ENCODE data around the gene MLLT3. TPM values are rescaled to one million over a fixed set of nuclear protein-coding genes. Genes with fewer than 3 reads are reported as not detected.

The MLLT3 gene
- total and polyA plus RNA-seq, 2 of the 13 experiments (the other 11 are each of a cell fraction or from before 2014, with no cell fraction given), result 12.3 to 12.6 TPM

DNA sequence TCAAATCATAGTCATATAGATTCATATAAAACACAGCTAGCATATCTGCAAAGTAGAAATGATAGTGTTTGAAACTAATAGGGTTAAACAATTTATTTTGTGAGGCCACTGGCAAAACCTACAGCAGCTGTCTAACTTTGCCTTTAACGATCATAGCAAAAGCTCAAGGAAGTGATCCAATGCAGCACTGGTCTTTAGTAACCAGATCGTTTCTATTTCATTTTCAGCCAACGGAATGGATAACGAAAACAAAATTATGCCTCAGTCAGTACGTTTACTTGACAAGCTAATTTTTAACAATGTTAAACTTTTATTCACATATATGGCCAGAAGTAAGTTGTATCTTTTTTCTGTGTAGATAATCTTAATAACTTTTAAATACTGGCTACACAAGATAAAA lies 17.7 kb downstream of the MLLT3 start (continued):
- TF ChIP-seq ZBTB14 (CRISPR knock-in tag; IDR thresholded peaks at IDR 0.05) (no peak), ZNF337 (CRISPR knock-in tag; IDR thresholded peaks at IDR 0.05; ENCODE audit: borderline replicate concordance, low read depth) (no peak), ZNF780A (CRISPR knock-in tag; IDR thresholded peaks at IDR 0.05) (no peak), DNMT3B (CRISPR knock-in tag; conservative IDR thresholded peaks at IDR 0.05) (no peak), ETV6 (CRISPR knock-in tag; conservative IDR thresholded peaks at IDR 0.05) (no peak)

- CTCF ChIA-PET (ENCODE audit: low intra/inter-chr PET ratio, low total read pairs), result no interaction called here
- no peak for DNase-seq (ENCODE audit: low spot score)
- POLR2A ChIA-PET, result no interaction called here
- Histone ChIP-seq H4K20me1 (ENCODE audit: insufficient read depth, low read length) (no peaks in the 10 kb centered on the region), H3K27me3 (ENCODE audit: control insufficient read depth in 1 of 2, insufficient read depth in 2 of 2, low read length in 2 of 2) (no peaks in the 10 kb centered on the region), H3K36me3 (replicated peaks in 1 of 2; ENCODE audit: control insufficient read depth in 1 of 2, insufficient read depth in 2 of 2, low read length in 2 of 2) (no peaks in the 10 kb centered on the region), H3K4me2 (ENCODE audit: low read depth, low read length) (no peak overlapping the region), H3K27ac (ENCODE audit: extremely low read length, insufficient read depth, low read length) (no peak overlapping the region), H3K4me3 (replicated peaks in 1 of 3; ENCODE audit: insufficient read depth in 1 of 3, low read depth in 2 of 3, low read length in 3 of 3) (no peak overlapping the region), H3K79me2 (ENCODE audit: insufficient read depth, low read length) (peaks cover 5% of the 10 kb centered on the region), H3K4me1 (ENCODE audit: insufficient read depth, low read length) (no peaks in the 10 kb centered on the region), H2AFZ (ENCODE audit: low read length) (no peak overlapping the region), H3K9me3 (ENCODE audit: low read length) (no peaks in the 10 kb centered on the region), H3K9ac (ENCODE audit: insufficient read depth, low read depth, low read length) (no peak overlapping the region)
- TF ChIP-seq RFX3 (CRISPR knock-in tag; IDR thresholded peaks at IDR 0.05), result no peak
- no peak for TF ChIP-seq BRCA1 (CRISPR knock-in tag; IDR thresholded peaks at IDR 0.05)
- no peak for TF ChIP-seq ZNF788 (CRISPR knock-in tag; IDR thresholded peaks at IDR 0.05; ENCODE audit: borderline replicate concordance)
- no peak for TF ChIP-seq MED8 (CRISPR knock-in tag; IDR thresholded peaks at IDR 0.05; ENCODE audit: insufficient replicate concordance)
- no peak for TF ChIP-seq CC2D1A (CRISPR knock-in tag; IDR thresholded peaks at IDR 0.05)
- no peak for TF ChIP-seq ADNP (CRISPR knock-in tag; IDR thresholded peaks at IDR 0.05)
- TF ChIP-seq BRD4 (CRISPR knock-in tag; IDR thresholded peaks at IDR 0.05), result no peak
- no peak for TF ChIP-seq ATM (IDR thresholded peaks at IDR 0.05; ENCODE audit: borderline replicate concordance)
- TF ChIP-seq ZGPAT (CRISPR knock-in tag; IDR thresholded peaks at IDR 0.05), result no peak
- no peak for TF ChIP-seq NCOA1 (CRISPR knock-in tag; IDR thresholded peaks at IDR 0.05)
- TF ChIP-seq ZNF354B (CRISPR knock-in tag; IDR thresholded peaks at IDR 0.05), result no peak
- no peak for TF ChIP-seq ERF (CRISPR knock-in tag; IDR thresholded peaks at IDR 0.05)
- TF ChIP-seq, protein P1, sequence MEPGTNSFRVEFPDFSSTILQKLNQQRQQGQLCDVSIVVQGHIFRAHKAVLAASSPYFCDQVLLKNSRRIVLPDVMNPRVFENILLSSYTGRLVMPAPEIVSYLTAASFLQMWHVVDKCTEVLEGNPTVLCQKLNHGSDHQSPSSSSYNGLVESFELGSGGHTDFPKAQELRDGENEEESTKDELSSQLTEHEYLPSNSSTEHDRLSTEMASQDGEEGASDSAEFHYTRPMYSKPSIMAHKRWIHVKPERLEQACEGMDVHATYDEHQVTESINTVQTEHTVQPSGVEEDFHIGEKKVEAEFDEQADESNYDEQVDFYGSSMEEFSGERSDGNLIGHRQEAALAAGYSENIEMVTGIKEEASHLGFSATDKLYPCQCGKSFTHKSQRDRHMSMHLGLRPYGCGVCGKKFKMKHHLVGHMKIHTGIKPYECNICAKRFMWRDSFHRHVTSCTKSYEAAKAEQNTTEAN (CRISPR knock-in tag; conservative IDR thresholded peaks at IDR 0.05), result no peak
- no peak for TF ChIP-seq ZNF766 (CRISPR knock-in tag; IDR thresholded peaks at IDR 0.05; ENCODE audit: borderline replicate concordance)
- TF ChIP-seq SOX13 (IDR thresholded peaks at IDR 0.05), result no peak
- TF ChIP-seq SOX13 (CRISPR knock-in tag; conservative IDR thresholded peaks at IDR 0.05 in 1 of 2, IDR thresholded peaks at IDR 0.05 in 1 of 2), result no peak
- TF ChIP-seq DPF2 (CRISPR knock-in tag; IDR thresholded peaks at IDR 0.05; ENCODE audit: borderline replicate concordance, low read depth), result no peak
- WGBS (ENCODE audit: low lambda C conversion rate), result 60% methylated on average over 5 of the region's 5 CpGs
- intact Hi-C loops (cut with micrococcal nuclease; ENCODE audit: unreplicated experiment) (no loop called here), in situ Hi-C loops (cut with HindIII; ENCODE audit: extremely low pct_ligation_motif_present, low pct_unique_long_range_greater_than_20kb) (loop anchor here (10.0 to 25.0 kb wide), 2 partner anchors 49 to 509 kb away; no protein-coding TSS in a partner anchor)
- FAIRE-seq, result no peak
- BruUV-seq (replicated peaks), result no TSS peak
- no peak for ATAC-seq
Observed at GRCh38 chr9:20603524-20604268, 18.6 kb downstream of the MLLT3 start.

All from HepG2 (cell line).